ENCODE measurements around the gene PFDN1.

The PFDN1 gene

DNA sequence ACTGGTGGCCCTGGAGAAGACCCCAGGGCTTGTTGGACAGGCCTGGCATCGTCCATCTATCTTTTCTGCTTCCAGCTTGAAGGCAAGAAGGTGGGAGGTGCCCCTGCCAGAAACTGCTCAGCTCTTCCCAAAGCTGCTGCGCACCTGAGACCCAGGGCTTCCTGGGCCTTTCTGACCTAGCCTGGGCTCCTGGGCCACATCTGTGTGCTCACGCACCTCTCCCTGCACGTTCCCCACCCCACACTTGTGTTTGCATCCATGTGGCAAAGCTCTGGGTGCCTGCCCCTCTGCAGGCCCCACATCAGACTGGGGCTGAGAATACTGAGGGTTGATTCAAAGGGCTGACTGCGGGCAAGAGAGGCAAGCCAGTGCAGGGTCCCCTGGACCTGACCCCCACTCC, 63.4 kb downstream of the PFDN1 start:
- no peak for DNase-seq (ENCODE audit: low read depth in 3 of 3)

DNA sequence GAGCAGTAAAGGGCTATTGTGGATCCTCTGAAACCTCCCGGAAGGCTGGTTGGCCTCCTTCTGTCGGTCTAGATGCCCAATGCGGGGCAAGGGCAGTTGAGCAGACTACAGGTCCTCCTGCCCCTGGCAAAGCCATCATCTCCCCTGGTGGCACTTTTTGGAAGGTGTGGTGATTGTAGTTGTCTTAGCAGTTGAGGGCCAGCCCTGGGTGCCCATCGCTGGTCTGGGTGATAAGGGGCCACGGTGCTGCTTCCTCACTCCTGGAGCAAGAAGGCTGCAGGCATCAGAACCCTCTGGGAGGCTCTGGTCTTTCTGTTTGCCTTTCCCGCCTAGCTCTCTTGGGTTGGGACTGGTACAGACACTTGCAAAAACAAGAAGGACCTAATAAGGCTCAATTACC, 64.1 kb downstream of the PFDN1 start:
- no peak for DNase-seq (ENCODE audit: low read depth in 3 of 3)

DNA sequence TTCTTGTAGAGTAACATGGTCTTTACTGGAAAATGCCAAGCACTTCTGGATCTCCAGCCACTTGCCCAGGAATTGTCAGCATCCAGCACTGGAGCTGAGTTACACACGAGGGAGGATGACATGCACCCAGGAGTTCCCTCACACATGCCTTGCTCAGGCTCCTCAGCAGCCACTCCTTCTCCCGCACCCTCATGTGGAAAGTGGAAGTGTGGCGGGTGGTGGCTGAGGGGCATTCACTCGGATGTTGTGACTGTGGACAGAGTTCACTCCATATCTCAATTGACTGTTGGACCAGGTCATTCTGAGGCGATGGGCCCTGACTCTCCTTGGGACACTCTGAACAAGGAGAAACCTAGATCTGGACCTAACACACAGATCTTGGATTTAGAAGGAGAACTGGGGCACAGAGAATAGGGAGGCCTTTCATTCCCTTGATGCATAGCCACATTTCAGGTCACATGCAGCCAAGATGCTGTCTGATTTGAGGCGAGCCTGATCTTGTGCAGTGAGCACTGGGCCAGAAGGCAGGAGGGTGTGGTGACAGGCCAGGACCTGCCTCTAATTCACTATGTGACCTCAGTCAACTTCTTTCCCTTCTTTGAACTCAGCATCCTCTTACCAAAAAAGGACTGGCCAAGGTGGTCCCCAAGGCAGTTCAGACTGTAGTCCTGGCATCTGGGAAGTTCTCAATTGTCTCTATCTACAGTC, 65.9 kb downstream of the PFDN1 start:
- DNase-seq (ENCODE audit: low read depth in 3 of 3): no peak

DNA sequence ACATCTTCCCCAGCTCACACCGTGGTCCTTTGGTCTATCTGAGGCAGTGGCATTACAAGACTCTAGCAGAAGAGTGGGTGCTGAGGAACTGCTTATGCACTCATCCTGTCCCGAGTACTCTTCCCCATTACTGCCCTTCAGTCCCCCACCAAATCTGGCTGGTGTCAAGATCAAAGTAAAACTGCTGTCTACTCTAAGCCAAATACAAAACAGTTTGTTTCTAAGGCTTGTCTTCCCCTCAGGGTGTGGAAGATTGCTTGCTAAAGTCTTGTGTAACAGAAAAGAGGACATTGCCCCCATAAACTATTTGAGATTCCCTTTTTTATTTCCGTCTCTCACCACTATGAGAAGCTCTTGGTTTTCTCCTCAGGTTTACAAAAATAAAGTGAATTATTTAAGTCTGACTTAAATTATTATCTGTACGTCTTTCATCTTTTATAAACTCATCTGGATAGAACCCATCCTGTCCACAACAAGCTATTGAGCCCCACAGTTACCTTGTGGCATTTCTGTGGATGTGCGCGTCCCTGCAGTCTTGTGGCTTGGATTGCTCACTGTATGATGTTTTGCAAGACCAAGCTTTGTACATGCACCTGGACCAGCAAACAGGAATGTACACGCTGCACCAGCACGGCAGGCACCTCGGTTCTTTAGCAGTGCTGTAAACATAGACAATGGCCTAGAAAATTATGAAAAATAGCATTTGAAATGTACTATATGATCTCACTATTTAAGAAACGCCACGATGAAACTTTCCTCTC, 66.9 kb downstream of the PFDN1 start:
- DNase-seq (ENCODE audit: low read depth in 3 of 3): no peak

DNA sequence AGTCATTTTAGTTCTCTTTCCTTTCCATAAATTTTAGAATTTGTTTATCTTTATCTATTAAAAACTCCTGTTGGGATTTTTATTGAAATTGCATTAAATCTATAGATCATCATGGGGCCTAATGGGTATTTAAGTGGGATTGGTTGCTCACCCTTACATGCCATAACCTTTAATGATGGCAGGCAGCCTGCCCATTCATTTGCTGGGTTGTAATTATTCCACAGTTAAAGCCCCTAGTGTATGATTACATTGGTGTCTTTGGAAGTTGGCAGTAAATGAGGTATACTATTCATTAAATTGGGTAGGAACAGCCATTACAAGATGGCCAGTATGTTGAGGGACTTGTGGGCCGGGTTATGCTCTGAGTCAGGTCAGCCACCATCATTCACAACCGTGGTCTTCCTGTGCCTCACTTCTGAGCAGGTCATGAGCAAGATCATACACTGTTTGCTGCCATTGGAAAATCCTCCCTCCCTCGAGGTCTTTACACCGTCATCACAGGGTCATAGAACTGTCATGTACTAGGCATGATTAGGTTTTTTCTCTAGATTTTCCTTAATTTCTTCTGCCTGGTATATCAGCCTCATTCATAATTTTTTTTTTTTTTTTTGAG, 68.4 kb downstream of the PFDN1 start:
- DNase-seq (ENCODE audit: low read depth in 3 of 3): no peak

DNA sequence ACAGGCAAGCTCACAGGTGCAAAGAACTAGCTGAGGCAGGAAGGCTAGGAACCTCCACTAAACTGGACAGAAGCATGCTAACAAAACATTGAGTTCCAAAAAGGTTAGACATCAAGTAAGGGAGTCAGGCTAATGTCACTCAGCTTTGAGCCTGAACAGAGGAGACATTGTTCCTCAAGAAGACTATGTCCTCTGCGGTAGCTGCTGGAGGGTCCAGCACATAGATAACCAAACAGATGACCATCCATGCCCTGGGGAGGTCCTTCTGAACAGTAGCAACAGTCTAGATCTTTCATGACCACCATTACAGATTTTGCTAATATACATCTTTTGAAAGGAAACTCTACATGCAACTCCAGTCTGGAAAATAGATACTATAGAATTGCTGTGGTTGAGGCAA, 70.2 kb downstream of the PFDN1 start:
- no peak for DNase-seq (ENCODE audit: low read depth in 3 of 3)

DNA sequence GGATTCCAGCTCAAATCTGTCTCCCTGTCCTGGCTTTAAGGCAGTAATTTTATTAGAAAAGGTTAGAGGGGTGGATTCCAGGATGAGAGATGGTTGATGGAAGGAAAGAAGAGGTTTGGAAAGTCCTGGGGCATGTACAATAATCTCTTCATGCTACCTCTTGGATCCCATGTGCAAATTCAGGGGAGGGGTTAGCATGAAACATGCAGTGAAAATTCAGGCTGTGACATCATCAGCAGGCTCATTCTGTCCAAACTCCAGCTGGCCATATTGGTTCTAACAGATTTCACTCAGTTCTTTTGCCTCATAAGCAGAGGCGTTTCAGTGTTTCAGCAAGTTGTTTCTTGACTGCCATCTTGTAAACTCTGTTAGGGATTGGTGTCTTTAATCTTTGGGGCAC, 72.5 kb downstream of the PFDN1 start:
- no peak for DNase-seq (ENCODE audit: low read depth in 3 of 3)

DNA sequence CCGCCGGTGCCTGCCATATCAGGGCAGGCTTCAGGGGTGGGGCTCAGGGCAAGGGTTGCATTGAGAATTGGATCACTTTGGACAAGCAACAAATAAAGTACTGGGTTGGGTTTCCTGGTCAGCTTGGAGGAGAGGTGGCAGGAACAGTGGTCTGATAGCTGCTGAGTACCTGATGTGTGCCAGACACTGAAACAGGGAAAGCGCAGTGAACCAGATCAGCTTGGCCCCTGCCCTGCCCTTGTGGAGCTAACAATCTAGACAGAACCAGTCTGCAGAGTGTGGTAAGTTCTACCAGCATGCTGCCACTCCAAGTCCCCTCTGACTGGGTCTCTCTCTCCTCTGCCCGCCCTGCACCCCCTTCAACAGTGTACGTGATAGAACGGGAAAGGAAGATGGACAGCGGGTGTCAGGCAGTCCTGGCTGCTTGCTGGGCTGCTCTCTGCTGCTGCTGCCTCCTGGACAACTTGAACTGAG, 74.5 kb downstream of the PFDN1 start:
- no peak for DNase-seq (ENCODE audit: low read depth in 3 of 3)

DNA sequence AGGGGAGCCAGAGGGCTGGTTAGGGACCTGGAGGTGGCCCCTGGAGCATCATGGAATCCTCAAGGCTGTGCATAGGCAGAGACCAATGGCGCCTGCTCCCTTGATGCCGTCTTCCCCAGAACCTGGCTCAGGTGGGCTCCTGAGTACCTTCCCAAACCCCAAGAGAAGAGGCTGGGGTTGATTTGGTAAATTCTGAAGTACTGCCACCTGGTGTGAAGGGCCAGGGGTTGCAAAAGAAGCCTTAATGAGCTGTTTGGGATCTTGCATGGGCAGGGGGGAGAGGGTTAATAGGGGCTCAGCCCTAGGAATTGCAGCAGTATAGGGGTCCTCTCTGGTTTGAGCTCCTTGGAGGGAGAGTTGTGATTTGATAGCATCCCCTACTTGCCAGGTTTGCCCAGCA, 75.9 kb downstream of the PFDN1 start:
- no peak for DNase-seq (ENCODE audit: low read depth in 3 of 3)

DNA sequence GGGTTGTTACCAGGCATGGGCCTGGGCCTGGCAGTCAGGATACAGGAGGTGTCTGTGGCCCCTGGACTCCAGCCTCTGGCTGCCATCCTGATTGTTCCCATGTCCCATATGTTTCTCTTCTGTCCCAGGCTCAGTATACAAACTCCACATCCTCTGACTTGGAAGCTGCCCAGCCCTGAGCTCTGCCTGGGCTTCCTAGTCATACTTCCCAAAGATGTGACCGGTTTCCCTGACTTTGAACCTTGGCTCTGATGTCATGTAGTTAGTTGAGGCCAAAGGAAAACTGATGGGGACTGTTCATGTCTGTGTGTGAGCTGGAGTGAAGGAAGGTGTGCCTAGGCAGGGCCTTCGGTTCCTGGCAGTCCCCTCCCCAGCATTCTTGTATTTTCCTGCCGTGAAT, 77.5 kb downstream of the PFDN1 start:
- DNase-seq (ENCODE audit: low read depth in 3 of 3): no peak

DNA sequence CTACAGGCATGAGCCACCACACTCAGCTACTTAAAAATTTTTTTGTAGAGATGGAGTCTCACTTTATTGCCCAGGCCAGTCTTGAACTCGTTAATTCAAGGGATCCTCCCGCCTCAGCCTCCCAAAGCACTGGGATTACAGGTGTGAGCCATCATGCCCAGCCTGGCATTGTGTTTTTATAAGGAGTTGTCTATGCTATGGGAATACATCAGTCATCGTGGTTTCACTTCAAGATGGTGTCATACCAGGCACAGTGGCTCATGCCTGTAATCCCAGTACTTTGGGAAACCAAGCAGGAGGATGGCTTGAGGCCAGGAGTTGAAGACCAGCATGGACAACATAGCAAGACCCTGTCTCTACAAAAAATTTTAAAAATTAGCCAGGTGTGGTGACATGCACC, 78.2 kb downstream of the PFDN1 start:
- no peak for DNase-seq (ENCODE audit: low read depth in 3 of 3)

DNA sequence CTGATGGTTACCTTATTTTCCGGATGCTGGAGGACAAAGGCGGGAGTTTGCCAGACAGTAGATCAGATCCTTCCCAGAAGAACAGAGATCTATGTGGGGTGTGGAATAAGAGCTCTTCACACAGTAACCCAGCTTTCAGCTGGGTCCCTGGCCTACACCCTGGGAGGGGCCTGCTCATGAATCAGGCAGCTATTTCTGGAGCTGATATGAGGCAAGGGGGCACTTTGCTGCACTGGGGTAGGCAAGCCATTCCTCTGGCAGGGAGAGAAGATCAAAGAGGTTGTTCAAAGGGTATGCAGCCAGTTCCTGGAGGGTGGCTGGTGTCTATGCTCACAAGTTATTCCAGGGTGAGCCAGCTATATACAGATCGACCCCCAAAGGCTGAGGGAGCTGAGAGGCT, 79.3 kb downstream of the PFDN1 start:
- no peak for DNase-seq (ENCODE audit: low read depth in 3 of 3)

DNA sequence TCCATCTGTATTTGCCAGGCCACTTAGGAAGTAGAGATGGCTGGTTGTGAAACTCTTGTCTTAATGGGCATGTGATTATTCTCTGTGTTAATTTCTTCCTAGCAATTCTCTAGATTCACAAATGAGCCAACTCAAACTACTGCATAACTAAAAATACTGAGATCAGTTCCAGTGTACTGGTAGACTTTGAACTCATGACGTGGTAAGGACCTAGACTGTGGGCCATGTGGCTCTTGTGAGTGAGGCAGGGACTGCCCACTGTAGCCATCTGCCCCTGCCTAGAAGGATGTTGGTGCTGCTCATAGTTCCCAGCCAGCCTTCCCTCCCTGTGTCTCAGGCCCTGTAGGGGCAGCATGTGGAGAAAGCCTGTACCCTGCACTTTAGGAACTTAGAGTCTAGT, 80.5 kb downstream of the PFDN1 start:
- no peak for DNase-seq (ENCODE audit: low read depth in 3 of 3)

DNA sequence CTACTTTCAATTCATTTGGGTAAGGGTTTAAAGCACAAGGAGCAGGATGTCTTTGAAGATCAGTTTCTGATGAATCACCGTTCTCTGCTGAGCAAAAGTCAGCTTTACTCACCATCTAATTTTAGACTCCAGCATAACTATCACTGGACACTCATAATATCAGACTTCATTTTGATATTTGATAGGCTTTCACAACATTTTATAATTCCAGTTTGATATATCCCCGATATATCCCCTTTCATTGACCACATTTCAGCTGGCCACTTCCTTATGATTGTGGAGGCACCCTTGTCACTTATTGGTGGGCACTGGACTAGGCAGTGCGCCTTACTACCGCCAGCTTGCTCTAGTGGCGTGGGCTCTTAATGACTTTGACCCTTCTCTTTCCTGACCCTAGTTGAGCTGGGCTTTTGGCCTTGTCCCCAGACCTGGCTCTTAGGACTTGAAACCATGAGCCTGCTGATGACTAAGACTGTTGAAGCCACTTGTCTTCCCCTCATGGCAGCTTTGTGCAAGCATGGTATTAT, 81.1 kb downstream of the PFDN1 start:
- no peak for DNase-seq (ENCODE audit: low read depth in 3 of 3)

DNA sequence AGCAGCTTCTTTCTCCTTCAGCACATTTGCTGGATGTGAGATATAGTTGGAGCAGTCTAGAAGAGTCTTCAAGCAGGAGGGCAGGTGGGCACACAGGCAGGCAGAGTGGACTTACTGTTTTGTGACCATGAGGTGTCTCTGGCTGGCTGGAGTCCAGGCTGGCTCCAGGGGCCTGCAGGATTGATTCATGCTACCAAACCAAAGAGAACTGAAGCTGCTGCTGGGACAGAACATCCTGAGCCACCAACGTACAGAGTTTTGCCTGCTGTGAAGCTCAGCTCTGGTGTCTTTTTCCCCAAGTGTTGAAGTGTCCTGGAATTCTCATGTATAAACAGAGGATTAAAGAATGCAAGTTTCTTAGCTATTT, 82.2 kb downstream of the PFDN1 start:
- DNase-seq (ENCODE audit: low read depth in 3 of 3): no peak

DNA sequence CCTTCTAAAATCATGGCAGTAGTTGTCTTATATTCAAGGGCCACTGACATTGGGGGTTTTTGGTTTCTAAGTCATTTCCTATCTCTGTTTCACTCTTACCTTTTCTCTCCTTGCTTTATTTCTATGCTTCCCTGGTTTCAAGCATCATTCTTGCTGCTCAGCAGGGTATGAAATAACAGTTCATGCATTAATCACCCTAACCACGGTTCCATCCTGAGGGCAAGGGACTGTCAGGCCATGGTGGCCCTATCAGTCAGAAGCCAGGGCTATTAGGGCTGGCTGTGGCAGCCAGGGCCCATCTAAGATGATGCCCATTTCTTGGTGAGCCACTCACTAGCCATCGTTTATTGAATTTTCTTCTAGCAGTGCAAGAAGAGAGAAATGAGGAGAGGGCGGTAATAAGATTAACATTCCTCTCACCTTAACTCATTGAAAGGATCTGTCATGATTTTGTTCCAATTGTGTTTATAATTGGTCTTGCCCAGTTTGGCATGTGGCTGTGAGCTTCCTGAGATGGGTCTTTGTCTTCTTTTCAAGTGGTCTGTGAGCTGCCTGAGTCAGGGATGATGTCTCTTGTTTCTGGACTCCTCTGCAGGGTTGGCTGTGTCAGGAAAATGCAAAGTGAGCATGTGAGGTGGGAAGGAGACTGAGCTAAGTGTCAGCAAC, 82.7 kb downstream of the PFDN1 start:
- no peak for DNase-seq (ENCODE audit: low read depth in 3 of 3)

DNA sequence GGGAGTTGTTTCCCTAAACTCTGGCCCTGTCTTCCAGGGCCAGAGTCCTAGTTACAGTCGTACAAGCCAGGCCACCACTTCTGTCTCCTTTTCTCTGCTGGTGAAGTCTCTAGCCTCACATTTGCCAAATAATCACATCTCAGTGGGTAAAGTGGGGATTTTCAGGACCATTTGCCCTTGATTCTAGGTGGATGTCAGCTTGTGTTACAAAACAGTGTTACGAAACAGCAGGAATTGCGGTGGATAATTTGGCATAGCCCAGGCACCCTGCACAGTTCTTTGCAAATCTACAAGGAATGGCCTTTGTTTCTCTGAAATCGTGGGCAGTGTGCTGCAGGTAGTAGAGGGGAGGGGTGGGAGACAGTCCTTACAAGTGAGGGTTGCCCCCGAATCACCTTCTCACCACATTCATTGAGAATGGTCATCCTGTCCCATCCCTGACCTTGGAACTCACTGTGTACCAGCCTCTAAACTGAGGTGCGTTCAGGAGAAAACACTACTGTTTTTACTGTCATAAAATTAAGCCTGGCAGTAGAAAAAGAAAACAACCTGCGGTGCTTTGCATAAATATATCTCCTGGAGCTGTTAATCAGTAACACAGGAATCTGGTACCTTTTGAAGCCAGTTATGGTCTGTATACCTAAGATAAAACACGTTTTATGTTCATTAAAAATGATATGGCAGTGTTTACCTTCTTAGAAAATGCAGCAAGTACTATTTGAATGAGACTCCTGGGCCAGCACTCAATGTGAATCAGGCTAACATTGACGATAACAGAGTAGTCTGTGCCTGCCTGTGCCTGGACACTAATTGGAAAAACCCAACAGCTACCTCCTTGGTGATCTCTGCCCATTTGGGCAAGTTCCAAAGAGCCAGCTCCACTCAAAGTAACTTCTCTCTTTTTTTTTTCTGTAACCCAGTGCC, 83.6 kb downstream of the PFDN1 start:
- DNase-seq (ENCODE audit: low read depth in 3 of 3): no peak

DNA sequence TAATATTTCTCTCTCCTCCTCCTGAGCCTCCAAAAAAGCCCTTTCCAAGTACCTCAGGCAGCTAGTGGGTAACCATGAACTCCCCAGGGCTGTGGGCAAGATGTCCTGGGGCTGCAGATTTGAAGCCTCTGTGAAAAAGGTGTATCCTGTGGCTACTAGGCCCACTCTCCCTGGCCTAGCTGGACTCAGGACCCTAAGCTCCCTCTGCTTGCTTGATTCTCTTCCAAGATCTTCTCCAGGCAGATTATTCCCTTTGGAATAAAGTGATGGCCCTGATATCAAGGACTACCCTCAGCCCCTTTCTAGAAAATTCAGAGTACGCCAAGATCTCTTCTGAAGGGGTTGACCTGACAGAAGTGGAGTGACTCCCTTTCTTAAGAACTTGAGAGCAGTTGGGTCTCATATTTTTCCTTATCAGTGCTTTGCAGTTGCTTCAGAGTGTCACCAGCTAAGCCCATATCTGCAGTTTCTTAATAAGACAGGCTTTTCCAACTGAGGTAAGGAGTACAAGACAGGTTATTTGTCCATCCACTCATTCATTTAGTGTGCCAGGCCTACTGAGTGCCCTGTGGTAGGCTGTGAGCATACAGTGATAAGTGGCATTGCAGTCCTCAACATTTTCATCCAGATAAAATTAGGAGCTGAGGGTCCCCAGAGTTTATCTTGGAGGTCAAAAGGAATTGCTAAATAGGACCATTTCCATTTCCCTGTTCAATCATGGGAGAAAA, 85.4 kb downstream of the PFDN1 start:
- no peak for DNase-seq (ENCODE audit: low read depth in 3 of 3)

DNA sequence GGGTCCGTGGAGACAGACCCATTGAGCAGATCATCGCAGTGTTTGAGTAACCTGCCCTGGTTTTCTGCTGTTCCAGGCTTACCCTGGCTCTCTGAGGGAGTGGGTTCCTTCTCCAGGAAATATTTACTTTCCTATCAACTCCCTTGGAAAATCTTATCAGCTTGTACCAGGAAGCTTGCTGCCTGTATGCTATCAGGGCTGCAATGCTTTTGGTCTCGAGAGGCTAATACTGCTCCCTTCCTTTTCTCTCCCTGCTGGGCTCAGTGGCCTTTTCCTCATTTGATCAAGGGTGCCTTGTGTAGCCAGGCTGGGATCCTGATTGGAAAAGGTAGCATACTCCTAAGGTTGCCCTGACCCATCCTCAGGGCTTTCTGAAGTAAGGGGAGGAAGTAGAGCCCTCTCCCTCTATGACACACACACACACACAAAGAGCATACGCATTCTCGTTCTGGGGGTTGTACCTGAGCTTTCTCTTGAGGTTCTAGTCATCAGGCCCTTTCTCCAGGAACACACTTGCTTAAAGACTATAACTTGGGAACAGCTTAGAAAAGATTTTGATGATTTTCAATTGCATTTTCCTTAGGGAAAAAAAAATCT, 86.3 kb downstream of the PFDN1 start:
- DNase-seq (ENCODE audit: low read depth in 3 of 3): no peak

DNA sequence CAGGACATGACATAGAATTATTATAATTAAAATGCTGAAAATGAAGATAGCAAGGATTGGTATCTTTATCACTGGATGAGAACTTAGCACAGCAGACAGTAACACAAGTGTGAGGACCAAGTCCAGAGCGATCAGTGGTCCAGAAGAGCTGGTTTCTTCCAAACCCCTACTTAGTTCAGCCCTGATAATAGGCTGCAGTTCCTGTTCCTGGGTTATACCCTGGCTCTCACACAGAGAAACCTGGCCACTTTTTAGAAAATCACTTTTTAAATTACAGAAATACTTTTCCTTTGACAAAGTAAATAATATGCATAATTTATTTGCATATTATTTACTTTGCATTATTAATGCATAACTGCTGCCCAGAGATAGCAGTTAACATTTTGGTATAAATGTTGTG, 87.6 kb downstream of the PFDN1 start:
- no peak for DNase-seq (ENCODE audit: low read depth in 3 of 3)

Measured in stimulated activated CD4-positive, alpha-beta T cell treated with anti-CD3 and anti-CD28 coated beads, TNF-alpha, amount 100 ng/mL, for 48 hours (primary cell).